GM23338 (cell line): ENCODE measurements around the gene EMSY. TPM values are rescaled to one million over a fixed set of nuclear protein-coding genes. Genes with fewer than 3 reads are reported as not detected.

ENCODE experiments used
- ATAC-seq: fragments of 200-7000 bp; cut with Tn5 transposase; 3 replicates; pipeline ENCODE4 v1.9.1; 2020
- DNase-seq: peaks from one replicate; pipeline ENCODE4 v3.0.0-alpha.2; 2015; ENCODE audit warnings: low spot score
- H2AFZ ChIP-seq: fragments of 200-600 bp; sonication (generic); 2 replicates; pipeline ENCODE4 v1.8.0; 2016; ENCODE audit warnings: antibody characterized with exemption, mild to moderate bottlenecking, moderate library complexity
- H3F3A ChIP-seq: fragments of 200-600 bp; sonication (generic); replicated peaks from 2 replicates; pipeline ENCODE4 v1.8.0; 2017; ENCODE audit warnings: antibody characterized with exemption, mixed run types, low read depth
- H3K27ac ChIP-seq: fragments of 200-600 bp; sonication (generic); 2 replicates; pipeline ENCODE4 v1.6.1; 2016; ENCODE audit warnings: low read depth
- H3K27me3 ChIP-seq: fragments of 200-600 bp; sonication (generic); 2 replicates; pipeline ENCODE4 v1.8.0; 2016; ENCODE audit warnings: mild to moderate bottlenecking, mixed run types, moderate library complexity; ENCODE audit not compliant: insufficient read depth
- H3K36me3 ChIP-seq: fragments of 200-600 bp; sonication (generic); 2 replicates; pipeline ENCODE4 v1.8.0; 2016; ENCODE audit warnings: mild to moderate bottlenecking; ENCODE audit not compliant: insufficient read depth
- H3K4me1 ChIP-seq: fragments of 200-600 bp; sonication (generic); 2 replicates; pipeline ENCODE4 v1.8.0; 2016; ENCODE audit warnings: mild to moderate bottlenecking, moderate library complexity; ENCODE audit not compliant: insufficient read depth
- H3K4me2 ChIP-seq: fragments of 200-600 bp; sonication (generic); 2 replicates; pipeline ENCODE4 v1.7.1; 2017; ENCODE audit warnings: mixed run types
- H3K4me3 ChIP-seq: fragments of 200-600 bp; sonication (generic); 2 replicates; pipeline ENCODE4 v1.6.1; 2016; ENCODE audit warnings: mixed run types
- H3K79me2 ChIP-seq: fragments of 200-600 bp; sonication (generic); replicated peaks from 2 replicates; pipeline ENCODE4 v1.8.0; 2017; ENCODE audit warnings: mild to moderate bottlenecking; ENCODE audit not compliant: insufficient read depth
- H3K9me2 ChIP-seq: fragments of 200-600 bp; sonication (generic); 2 replicates; pipeline ENCODE4 v1.8.0; 2017; ENCODE audit not compliant: insufficient read depth
- H4K20me1 ChIP-seq: fragments of 200-600 bp; sonication (generic); replicated peaks from 2 replicates; pipeline ENCODE4 v1.8.0; 2017; ENCODE audit warnings: mild to moderate bottlenecking; ENCODE audit not compliant: insufficient read depth
- H3K27ac Mint-ChIP-seq: 2 replicates; pipeline ENCODE4 v1.8.0; 2020; ENCODE audit warnings: inconsistent platforms, mild to moderate bottlenecking, moderate library complexity, mixed read lengths
- H3K27me3 Mint-ChIP-seq: 3 replicates; pipeline ENCODE4 v1.8.0; 2022; ENCODE audit warnings: low read depth, mild to moderate bottlenecking, moderate library complexity, mixed read lengths, inconsistent platforms; ENCODE audit not compliant: insufficient read depth, poor library complexity
- H3K36me3 Mint-ChIP-seq: 3 replicates; pipeline ENCODE4 v1.8.0; 2021; ENCODE audit warnings: low read depth, mild to moderate bottlenecking, inconsistent platforms, moderate library complexity, mixed read lengths
- H3K4me1 Mint-ChIP-seq: 3 replicates; pipeline ENCODE4 v1.8.0; 2020; ENCODE audit warnings: mild to moderate bottlenecking, inconsistent platforms, mixed read lengths
- H3K4me3 Mint-ChIP-seq: 3 replicates; pipeline ENCODE4 v1.8.0; 2021; ENCODE audit warnings: moderate library complexity, mild to moderate bottlenecking, inconsistent platforms, mixed read lengths
- H3K9me3 Mint-ChIP-seq: 3 replicates; pipeline ENCODE4 v1.8.0; 2020; ENCODE audit warnings: moderate library complexity, mild to moderate bottlenecking, inconsistent platforms, mixed read lengths
- CREB1 ChIP-seq: fragments of 250-450 bp; sonication (Bioruptor Pico); IDR thresholded peaks from 2 replicates; pipeline ENCODE4 v1.5.0; 2020; ENCODE audit warnings: low read depth, mild to moderate bottlenecking, moderate library complexity
- EZH2 ChIP-seq: fragments of 200-600 bp; sonication (generic); IDR thresholded peaks from one replicate; pipeline ENCODE4 v1.8.0; 2017; ENCODE audit warnings: antibody characterized with exemption, mild to moderate bottlenecking, low read depth; ENCODE audit not compliant: unreplicated experiment
- JUNB ChIP-seq: IDR thresholded peaks from one replicate; pipeline ENCODE4 v1.6.1; 2016; ENCODE audit warnings: antibody characterized with exemption; ENCODE audit not compliant: unreplicated experiment
- NANOG ChIP-seq: IDR thresholded peaks from 2 replicates; pipeline ENCODE4 v1.6.1; 2016; ENCODE audit warnings: antibody characterized with exemption, borderline replicate concordance
- POLR2AphosphoS5 ChIP-seq: IDR thresholded peaks from 2 replicates; pipeline ENCODE4 v1.6.1; 2016; ENCODE audit warnings: antibody characterized with exemption, low read depth
- ZNF114 ChIP-seq: fragments of 250-450 bp; sonication (Bioruptor Pico); IDR thresholded peaks from 2 replicates; pipeline ENCODE4 v1.5.0; 2020; ENCODE audit warnings: mild to moderate bottlenecking, moderate library complexity
- ZNF331 ChIP-seq: fragments of 250-450 bp; sonication (Bioruptor Pico); IDR thresholded peaks from 2 replicates; pipeline ENCODE4 v1.5.0; 2020; ENCODE audit warnings: low read depth, mild to moderate bottlenecking, moderate library complexity
- ZNF462 ChIP-seq: fragments of 250-450 bp; sonication (Bioruptor Pico); IDR thresholded peaks from 2 replicates; pipeline ENCODE4 v1.5.0; 2020; ENCODE audit warnings: mild to moderate bottlenecking, moderate library complexity
- polyA plus RNA-seq: library from polyadenylated mRNA; unstranded; fragments of >200 nt; fragmentation: Nextera tagmentation; extraction: Ambion mirVana; gene quantifications from 2 replicates; pipeline ENCODE4 v1.2.1, GENCODE V29; 2016
- total RNA-seq: library from RNA; depleted of rRNA; stranded (reverse); fragments of >200 nt; shearing (Covaris generic); gene quantifications from 2 replicates; pipeline ENCODE4 v1.2.3, GENCODE V29; 2014

Gene EMSY
- total and polyA plus RNA-seq, 2 experiments from 2014 or later, result 25.0 to 46.9 TPM

- DNase-seq, result no peak
- H3K27ac Mint-ChIP-seq, result no peak overlapping the region
Observed at GRCh38 chr11:76410851-76411357, 33.9 kb upstream of the EMSY start.

More at GRCh38 chr11:76410851-76411357, 33.9 kb upstream of the EMSY start:
- Mint-ChIP-seq H3K9me3 (no peaks in the 10 kb centered on the region), H3K4me3 (no peak overlapping the region), H3K27me3 (no peaks in the 10 kb centered on the region), H3K36me3 (no peaks in the 10 kb centered on the region), H3K4me1 (peaks cover 5% of the 10 kb centered on the region)
- Histone ChIP-seq H3K36me3 (no peaks in the 10 kb centered on the region), H3K4me1 (no peaks in the 10 kb centered on the region; the same call in 1 of the 2 replicates), H3F3A (no peaks in the 10 kb centered on the region), H3K4me3 (no peak overlapping the region), H2AFZ (no peak overlapping the region), H4K20me1 (0 out of 2 replicates have a peak, but pooled peaks cover 5% of the 10 kb centered on the region), H3K9me2 (no peaks in the 10 kb centered on the region), H3K79me2 (no peaks in the 10 kb centered on the region), H3K27me3 (no peaks in the 10 kb centered on the region), H3K4me2 (no peak overlapping the region), H3K27ac (no peak overlapping the region)
- TF ChIP-seq JUNB, result no peak
- TF ChIP-seq POLR2AphosphoS5, result no peak
- no peak for TF ChIP-seq CREB1
- no peak for TF ChIP-seq ZNF114 (CRISPR knock-in tag)
- TF ChIP-seq ZNF331 (CRISPR knock-in tag), result no peak
- TF ChIP-seq ZNF462, result no peak
- no peak for TF ChIP-seq NANOG
- TF ChIP-seq EZH2, result no peak
- no peak for ATAC-seq
